Activated CD4-positive, CD25-positive, alpha-beta regulatory T cell treated with anti-CD3 and anti-CD28 coated beads, Interleukin-2, amount 50 U/mL, for 72 hours (primary cell): ENCODE measurements around the gene CHCHD6.

Experiments
- DNase-seq: peaks from one replicate; pipeline ENCODE4 v3.0.0; 2021

CHCHD6 gene

GRCh38 chr3:126745760-126746394 is 41.8 kb downstream of the CHCHD6 start:
- no peak for DNase-seq

- no peak for DNase-seq
Measured at GRCh38 chr3:126746395-126747177, 42.5 kb downstream of the CHCHD6 start.

- DNase-seq, result no peak
Measured at GRCh38 chr3:126747768-126748167, 43.7 kb downstream of the CHCHD6 start.

- DNase-seq, result no peak
Measured at GRCh38 chr3:126748701-126749546, 44.9 kb downstream of the CHCHD6 start.

GRCh38 chr3:126749547-126749875 is 45.5 kb downstream of the CHCHD6 start:
- no peak for DNase-seq

- no peak for DNase-seq
Measured at GRCh38 chr3:126749931-126750755, 46.1 kb downstream of the CHCHD6 start.

- no peak for DNase-seq
Measured at GRCh38 chr3:126750756-126751121, 46.7 kb downstream of the CHCHD6 start.

GRCh38 chr3:126751611-126752302 is 47.7 kb downstream of the CHCHD6 start:
- no peak for DNase-seq

- peak; percentile 57 for DNase-seq
Measured at GRCh38 chr3:126752303-126753190, 48.5 kb downstream of the CHCHD6 start.

GRCh38 chr3:126753191-126754160 is 49.4 kb downstream of the CHCHD6 start:
- DNase-seq, result no peak

GRCh38 chr3:126755866-126756265 is 51.8 kb downstream of the CHCHD6 start:
- no peak for DNase-seq

GRCh38 chr3:126758026-126758425 is 54.0 kb downstream of the CHCHD6 start:
- DNase-seq, result no peak

GRCh38 chr3:126758882-126759281 is 54.8 kb downstream of the CHCHD6 start:
- no peak for DNase-seq

- DNase-seq, result no peak
Measured at GRCh38 chr3:126760541-126760940, 56.5 kb downstream of the CHCHD6 start.

GRCh38 chr3:126763035-126763434 is 59.0 kb downstream of the CHCHD6 start:
- no peak for DNase-seq

- DNase-seq, result no peak
Measured at GRCh38 chr3:126765187-126766069, 61.4 kb downstream of the CHCHD6 start.

- no peak for DNase-seq
Measured at GRCh38 chr3:126766653-126767052, 62.6 kb downstream of the CHCHD6 start.

GRCh38 chr3:126768903-126769302 is 64.9 kb downstream of the CHCHD6 start:
- DNase-seq, result no peak

- DNase-seq, result no peak
Measured at GRCh38 chr3:126770096-126770495, 66.1 kb downstream of the CHCHD6 start.
